Stimulated activated CD8-positive, alpha-beta memory T cell treated with anti-CD3 and anti-CD28 coated beads, Interleukin-15, amount 100 ng/mL, for 48 hours (primary cell): ENCODE measurements around the gene CCNY.
"Not testable (repeated sequence)": the region's sequence is repeated elsewhere in the genome, so short reads cannot be mapped to it uniquely, and the experiment has no call there.

Experiments
- DNase-seq, 2 donors: peaks; one replicate each; pipeline ENCODE4 v3.0.0-alpha.2; 2020; ENCODE audit warnings: low read depth in 2 of 2

The CCNY gene

GRCh38 chr10:35382096-35382495, 45.8 kb downstream of the CCNY start:
- no peak for DNase-seq

- no peak for DNase-seq
Observed at GRCh38 chr10:35384265-35384868, 48.1 kb downstream of the CCNY start.

GRCh38 chr10:35386594-35387174, 50.4 kb downstream of the CCNY start:
- DNase-seq = no peak

- no peak for DNase-seq
Observed at GRCh38 chr10:35387768-35388167, 51.5 kb downstream of the CCNY start.

- no peak for DNase-seq
Observed at GRCh38 chr10:35388197-35388596, 51.9 kb downstream of the CCNY start.

GRCh38 chr10:35388682-35389081, 52.4 kb downstream of the CCNY start:
- DNase-seq = no peak

GRCh38 chr10:35390161-35390840, 54.0 kb downstream of the CCNY start:
- no peak for DNase-seq

GRCh38 chr10:35390843-35391152, 54.5 kb downstream of the CCNY start:
- DNase-seq = no peak

GRCh38 chr10:35391153-35391953, 55.0 kb downstream of the CCNY start:
- DNase-seq = no peak

- no peak for DNase-seq
Observed at GRCh38 chr10:35391954-35392262, 55.6 kb downstream of the CCNY start.

- no peak for DNase-seq
Observed at GRCh38 chr10:35392482-35393228, 56.3 kb downstream of the CCNY start.

GRCh38 chr10:35394411-35394851, 58.1 kb downstream of the CCNY start:
- no peak for DNase-seq

- DNase-seq = no peak
Observed at GRCh38 chr10:35394934-35395333, 58.6 kb downstream of the CCNY start.

GRCh38 chr10:35396560-35397434, 60.5 kb downstream of the CCNY start:
- DNase-seq = no peak

- no peak for DNase-seq
Observed at GRCh38 chr10:35397953-35398352, 61.6 kb downstream of the CCNY start.

GRCh38 chr10:35398355-35398754, 62.0 kb downstream of the CCNY start:
- no peak for DNase-seq

GRCh38 chr10:35398908-35399307, 62.6 kb downstream of the CCNY start:
- no peak for DNase-seq

GRCh38 chr10:35399414-35400009, 63.2 kb downstream of the CCNY start:
- DNase-seq = no peak

GRCh38 chr10:35400595-35401268, 64.4 kb downstream of the CCNY start:
- no peak for DNase-seq

- not testable (repeated sequence) for DNase-seq
Observed at GRCh38 chr10:35403491-35403890, 67.2 kb downstream of the CCNY start.
